ENCODE results near the gene SH3RF2. TPM values are rescaled to one million over a fixed set of nuclear protein-coding genes. Genes with fewer than 3 reads are reported as not detected.

SH3RF2 gene
- polyA plus RNA-seq, 3 donors = not detected

DNA sequence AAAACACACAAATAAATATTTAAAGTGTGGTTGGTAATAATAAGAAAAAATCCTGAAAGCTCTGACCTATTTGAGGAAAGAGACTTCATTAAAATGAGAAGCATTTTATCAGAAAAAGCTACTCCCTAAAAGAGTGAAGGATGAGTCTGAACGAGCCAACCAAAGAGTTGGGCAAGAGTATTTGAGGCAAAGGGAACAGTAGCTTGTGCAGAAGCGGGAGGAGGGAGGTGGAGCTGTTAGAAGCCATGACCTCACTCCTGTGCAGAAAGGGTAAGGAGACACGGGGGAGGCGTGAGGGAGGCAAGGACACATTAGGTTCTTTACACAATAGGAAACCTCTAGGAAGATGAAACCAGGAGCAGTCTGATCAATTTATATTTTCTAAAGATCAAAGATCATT, 29.4 kb downstream of the SH3RF2 start:
- Histone ChIP-seq H3K27me3 (ENCODE audit: control insufficient read depth in 2 of 2, insufficient read depth in 2 of 2, low read length in 2 of 2) (peaks cover 3 to 8% of the 10 kb centered on the region in 2 donors), H3K9me3 (replicated peaks in 1 of 2; ENCODE audit: control insufficient read depth in 1 of 2, insufficient read depth in 1 of 2, low read length in 2 of 2) (no peaks in the 10 kb centered on the region), H3K27ac (ENCODE audit: low read depth in 1 of 2, low read length in 2 of 2) (no peak overlapping the region), H3K4me2 (replicated peaks; ENCODE audit: extremely low read depth, low read length, poor library complexity, severe bottlenecking) (no peak overlapping the region), H3K4me1 (ENCODE audit: control insufficient read depth in 1 of 2, insufficient read depth in 2 of 2, low read length in 2 of 2) (no peaks in the 10 kb centered on the region), H3K4me3 (replicated peaks in 1 of 3; ENCODE audit: low read depth in 2 of 3, low read length in 3 of 3) (no peak overlapping the region), H3K9ac (ENCODE audit: insufficient read depth, low read length, poor library complexity, severe bottlenecking) (no peak overlapping the region), H2AFZ (ENCODE audit: insufficient read depth, low read depth, low read length, poor library complexity, severe bottlenecking) (no peak overlapping the region), H4K20me1 (ENCODE audit: insufficient read depth, low read length) (no peaks in the 10 kb centered on the region), H3K36me3 (replicated peaks in 1 of 2; ENCODE audit: control insufficient read depth in 1 of 2, insufficient read depth in 2 of 2, low read length in 2 of 2) (no peaks in the 10 kb centered on the region), H3K79me2 (ENCODE audit: insufficient read depth, low read length) (no peaks in the 10 kb centered on the region)
- peaks cover 18 to 28% (median 23%) of the 10 kb centered on the region in 3 donors for H3K27me3 Mint-ChIP-seq (ENCODE audit: low read depth in 3 of 3)
- H3K9me3 Mint-ChIP-seq = peaks cover 0 to 3% (median 0%) of the 10 kb centered on the region in 7 donors
- H3K36me3 Mint-ChIP-seq = no peaks in the 10 kb centered on the region
- WGBS (ENCODE audit: insufficient coverage) = 92% methylated on average over 2 of the region's 4 CpGs
- H3K27ac Mint-ChIP-seq = no peak overlapping the region
- DNase-seq = no peak
- no peak overlapping the region for H3K4me3 Mint-ChIP-seq
- TF ChIP-seq, protein P1, sequence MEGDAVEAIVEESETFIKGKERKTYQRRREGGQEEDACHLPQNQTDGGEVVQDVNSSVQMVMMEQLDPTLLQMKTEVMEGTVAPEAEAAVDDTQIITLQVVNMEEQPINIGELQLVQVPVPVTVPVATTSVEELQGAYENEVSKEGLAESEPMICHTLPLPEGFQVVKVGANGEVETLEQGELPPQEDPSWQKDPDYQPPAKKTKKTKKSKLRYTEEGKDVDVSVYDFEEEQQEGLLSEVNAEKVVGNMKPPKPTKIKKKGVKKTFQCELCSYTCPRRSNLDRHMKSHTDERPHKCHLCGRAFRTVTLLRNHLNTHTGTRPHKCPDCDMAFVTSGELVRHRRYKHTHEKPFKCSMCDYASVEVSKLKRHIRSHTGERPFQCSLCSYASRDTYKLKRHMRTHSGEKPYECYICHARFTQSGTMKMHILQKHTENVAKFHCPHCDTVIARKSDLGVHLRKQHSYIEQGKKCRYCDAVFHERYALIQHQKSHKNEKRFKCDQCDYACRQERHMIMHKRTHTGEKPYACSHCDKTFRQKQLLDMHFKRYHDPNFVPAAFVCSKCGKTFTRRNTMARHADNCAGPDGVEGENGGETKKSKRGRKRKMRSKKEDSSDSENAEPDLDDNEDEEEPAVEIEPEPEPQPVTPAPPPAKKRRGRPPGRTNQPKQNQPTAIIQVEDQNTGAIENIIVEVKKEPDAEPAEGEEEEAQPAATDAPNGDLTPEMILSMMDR (IDR thresholded peaks at IDR 0.05) = no peak
- intact Hi-C loops (cut with micrococcal nuclease) = no loop called here
- peaks cover 5% of the 10 kb centered on the region for H3K4me1 Mint-ChIP-seq

DNA sequence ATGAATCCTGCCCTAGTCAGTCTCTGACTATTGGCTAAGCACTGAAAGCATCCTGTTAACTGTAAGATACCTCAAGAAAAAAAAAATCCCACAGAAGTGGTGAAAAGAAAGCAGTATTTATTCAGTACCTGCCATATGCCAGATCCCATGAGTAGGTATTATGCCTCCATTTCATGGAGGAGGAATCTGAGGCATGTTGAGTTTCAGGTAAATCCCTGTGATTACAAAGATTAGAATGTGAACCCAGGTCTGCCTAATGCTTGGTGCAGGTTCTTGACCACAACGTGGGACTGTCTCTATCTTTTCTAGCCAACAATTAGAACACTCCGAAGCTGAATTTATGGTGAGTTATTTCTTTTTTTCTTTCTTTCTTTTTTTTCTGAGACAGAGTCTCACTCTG, 30.9 kb downstream of the SH3RF2 start:
- Mint-ChIP-seq H3K27me3 (ENCODE audit: low read depth in 3 of 3) (peaks cover 17 to 21% (median 19%) of the 10 kb centered on the region in 3 donors), H3K36me3 (no peaks in the 10 kb centered on the region), H3K4me3 (no peak overlapping the region), H3K9me3 (peaks cover 0 to 3% (median 0%) of the 10 kb centered on the region in 7 donors), H3K4me1 (peaks cover 5% of the 10 kb centered on the region), H3K27ac (no peak overlapping the region)
- TF ChIP-seq, protein P1 (IDR thresholded peaks at IDR 0.05) = no peak
- H2AFZ ChIP-seq (ENCODE audit: insufficient read depth, low read depth, low read length, poor library complexity, severe bottlenecking) = no peak overlapping the region
- peaks cover 3 to 5% of the 10 kb centered on the region in 2 donors for H3K27me3 ChIP-seq (ENCODE audit: control insufficient read depth in 2 of 2, insufficient read depth in 2 of 2, low read length in 2 of 2)
- no peak for DNase-seq
- no peak overlapping the region for H3K4me3 ChIP-seq (replicated peaks in 1 of 3; ENCODE audit: low read depth in 2 of 3, low read length in 3 of 3)
- intact Hi-C loops (cut with micrococcal nuclease) = no loop called here
- no peak overlapping the region for H3K4me2 ChIP-seq (replicated peaks; ENCODE audit: extremely low read depth, low read length, poor library complexity, severe bottlenecking)
- no peaks in the 10 kb centered on the region for H3K9me3 ChIP-seq (replicated peaks in 1 of 2; ENCODE audit: control insufficient read depth in 1 of 2, insufficient read depth in 1 of 2, low read length in 2 of 2)
- WGBS (ENCODE audit: insufficient coverage) = no CpG with 5 or more reads among the region's 2 CpGs
- no peaks in the 10 kb centered on the region for H3K79me2 ChIP-seq (ENCODE audit: insufficient read depth, low read length)
- H3K9ac ChIP-seq (ENCODE audit: insufficient read depth, low read length, poor library complexity, severe bottlenecking) = no peak overlapping the region
- no peak overlapping the region for H3K27ac ChIP-seq (ENCODE audit: low read depth in 1 of 2, low read length in 2 of 2)
- H3K36me3 ChIP-seq (replicated peaks in 1 of 2; ENCODE audit: control insufficient read depth in 1 of 2, insufficient read depth in 2 of 2, low read length in 2 of 2) = no peaks in the 10 kb centered on the region
- no peaks in the 10 kb centered on the region for H3K4me1 ChIP-seq (ENCODE audit: control insufficient read depth in 1 of 2, insufficient read depth in 2 of 2, low read length in 2 of 2)
- no peaks in the 10 kb centered on the region for H4K20me1 ChIP-seq (ENCODE audit: insufficient read depth, low read length)

All from CD14-positive monocyte (primary cell).